ENCODE measurements around the gene SPA17. TPM values are rescaled to one million over a fixed set of nuclear protein-coding genes. Genes with fewer than 3 reads are reported as not detected.
A peak's percentile ranks its signal among the peaks of the same experiment; 100 is the strongest.

Gene SPA17
- total RNA-seq, 1 experiment from 2014 or later: 4.2 TPM

DNA sequence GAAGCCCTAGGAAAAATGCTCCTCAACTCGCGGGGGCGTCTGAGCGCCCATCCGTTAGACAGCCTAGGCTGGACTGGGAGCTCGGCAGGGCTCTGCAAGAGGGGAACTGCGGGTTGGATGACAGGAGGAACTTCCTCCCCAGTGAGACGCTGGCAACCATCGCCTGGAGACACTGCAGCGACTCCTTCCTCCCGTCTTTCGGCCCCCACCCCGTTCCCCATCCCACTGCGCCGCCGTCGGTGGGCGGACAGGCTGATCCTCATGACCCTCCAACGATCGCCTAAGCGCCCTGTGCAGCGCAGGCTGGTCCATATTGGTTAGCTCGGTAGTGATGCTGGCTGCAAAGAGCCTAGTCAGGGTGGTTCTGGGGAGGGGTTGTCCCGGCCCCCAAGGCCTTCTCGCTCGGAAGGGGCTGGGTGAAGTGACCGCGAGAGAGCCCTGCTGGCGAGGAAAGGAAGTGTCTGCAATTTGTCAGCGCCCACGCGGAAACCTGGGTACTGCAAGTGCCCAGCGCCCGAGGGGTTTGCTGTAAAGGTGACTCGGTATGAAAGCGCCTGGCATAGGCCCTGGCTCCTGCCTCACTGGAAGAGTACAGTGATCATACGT is 66.7 kb downstream of the SPA17 start:
- H3K27ac Mint-ChIP-seq (ENCODE audit: unreplicated experiment): no peak overlapping the region
- no TSS peak for BruUV-seq (replicated peaks)
- peaks cover 6% of the 10 kb centered on the region for H3K4me1 Mint-ChIP-seq (ENCODE audit: low read depth, unreplicated experiment)
- Histone ChIP-seq H3K4me3 (ENCODE audit: low read depth, low read length) (peak overlapping the region; percentile 62), H3K36me3 (ENCODE audit: control insufficient read depth, insufficient read depth, low read length) (no peaks in the 10 kb centered on the region), H3K27me3 (replicated peaks; ENCODE audit: control insufficient read depth, insufficient read depth, low read length) (peaks cover 8% of the 10 kb centered on the region), H3K9me3 (no peaks in the 10 kb centered on the region), H3K4me1 (peaks cover 6% of the 10 kb centered on the region)
- H3K36me3 Mint-ChIP-seq (ENCODE audit: insufficient read depth, unreplicated experiment): peaks cover 4% of the 10 kb centered on the region
- intact Hi-C loops (cut with micrococcal nuclease; ENCODE audit: unreplicated experiment): loop anchor here (1.0 kb wide), 1 partner anchor 71 kb away; no protein-coding TSS in a partner anchor
- TF ChIP-seq, protein P1, sequence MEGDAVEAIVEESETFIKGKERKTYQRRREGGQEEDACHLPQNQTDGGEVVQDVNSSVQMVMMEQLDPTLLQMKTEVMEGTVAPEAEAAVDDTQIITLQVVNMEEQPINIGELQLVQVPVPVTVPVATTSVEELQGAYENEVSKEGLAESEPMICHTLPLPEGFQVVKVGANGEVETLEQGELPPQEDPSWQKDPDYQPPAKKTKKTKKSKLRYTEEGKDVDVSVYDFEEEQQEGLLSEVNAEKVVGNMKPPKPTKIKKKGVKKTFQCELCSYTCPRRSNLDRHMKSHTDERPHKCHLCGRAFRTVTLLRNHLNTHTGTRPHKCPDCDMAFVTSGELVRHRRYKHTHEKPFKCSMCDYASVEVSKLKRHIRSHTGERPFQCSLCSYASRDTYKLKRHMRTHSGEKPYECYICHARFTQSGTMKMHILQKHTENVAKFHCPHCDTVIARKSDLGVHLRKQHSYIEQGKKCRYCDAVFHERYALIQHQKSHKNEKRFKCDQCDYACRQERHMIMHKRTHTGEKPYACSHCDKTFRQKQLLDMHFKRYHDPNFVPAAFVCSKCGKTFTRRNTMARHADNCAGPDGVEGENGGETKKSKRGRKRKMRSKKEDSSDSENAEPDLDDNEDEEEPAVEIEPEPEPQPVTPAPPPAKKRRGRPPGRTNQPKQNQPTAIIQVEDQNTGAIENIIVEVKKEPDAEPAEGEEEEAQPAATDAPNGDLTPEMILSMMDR (IDR thresholded peaks at IDR 0.05; ENCODE audit: insufficient read depth in 1 of 2, low read depth in 1 of 2, low read length in 1 of 2, severe bottlenecking in 1 of 2, unreplicated experiment in 1 of 2): peak; percentile 49 to 61
- peak overlapping the region; percentile 65 for H3K4me3 Mint-ChIP-seq (ENCODE audit: unreplicated experiment)
- DNase-seq: peak in 1 of 2 experiments; percentile 61
- ChIA-PET CTCF (interaction anchor here (0.7 to 2.1 kb wide), 10 partner anchors 14 to 136 kb away, joined by 3 to 12 read pairs (median 8); no protein-coding TSS in a partner anchor), POLR2A (interaction anchor here (0.6 kb wide), 1 partner anchor 67 kb away, joined by 4 read pairs; the partner anchor contains the start of genes SIAE and SPA17)
- no peaks in the 10 kb centered on the region for H3K9me3 Mint-ChIP-seq (ENCODE audit: unreplicated experiment)
- peaks cover 35% of the 10 kb centered on the region for H3K27me3 Mint-ChIP-seq (ENCODE audit: insufficient read depth, unreplicated experiment)

- Mint-ChIP-seq H3K9me3 (ENCODE audit: unreplicated experiment) (no peaks in the 10 kb centered on the region), H3K4me3 (ENCODE audit: unreplicated experiment) (no peak overlapping the region), H3K4me1 (ENCODE audit: low read depth, unreplicated experiment) (peaks cover 6% of the 10 kb centered on the region), H3K36me3 (ENCODE audit: insufficient read depth, unreplicated experiment) (peaks cover 9% of the 10 kb centered on the region), H3K27me3 (ENCODE audit: insufficient read depth, unreplicated experiment) (peaks cover 20% of the 10 kb centered on the region), H3K27ac (ENCODE audit: unreplicated experiment) (no peak overlapping the region)
- peaks cover 8% of the 10 kb centered on the region for H3K27me3 ChIP-seq (replicated peaks; ENCODE audit: control insufficient read depth, insufficient read depth, low read length)
- no peak for DNase-seq
- H3K9me3 ChIP-seq: no peaks in the 10 kb centered on the region
- ChIA-PET POLR2A (no interaction called here), CTCF (interaction anchor here (0.5 to 0.6 kb wide), 3 partner anchors 21 to 565 kb away, joined by 3 to 4 read pairs (median 3); no protein-coding TSS in a partner anchor)
- H3K4me3 ChIP-seq (ENCODE audit: low read depth, low read length): no peak overlapping the region
- H3K4me1 ChIP-seq: peaks cover 12% of the 10 kb centered on the region
- TF ChIP-seq, protein P1 (IDR thresholded peaks at IDR 0.05; ENCODE audit: insufficient read depth in 1 of 2, low read depth in 1 of 2, low read length in 1 of 2, severe bottlenecking in 1 of 2, unreplicated experiment in 1 of 2): no peak
- no TSS peak for BruUV-seq (replicated peaks)
- no peaks in the 10 kb centered on the region for H3K36me3 ChIP-seq (ENCODE audit: control insufficient read depth, insufficient read depth, low read length)
- intact Hi-C loops (cut with micrococcal nuclease; ENCODE audit: unreplicated experiment): no loop called here
These were observed 68.9 kb downstream of the SPA17 start for GRCh38 chr11:124742555-124742954.

- intact Hi-C loops (cut with micrococcal nuclease; ENCODE audit: unreplicated experiment): no loop called here
- POLR2A ChIA-PET: no interaction called here
- Histone ChIP-seq H3K4me1 (peaks cover 17% of the 10 kb centered on the region), H3K27me3 (replicated peaks; ENCODE audit: control insufficient read depth, insufficient read depth, low read length) (peaks cover 6% of the 10 kb centered on the region), H3K9me3 (no peaks in the 10 kb centered on the region), H3K36me3 (ENCODE audit: control insufficient read depth, insufficient read depth, low read length) (no peaks in the 10 kb centered on the region), H3K4me3 (ENCODE audit: low read depth, low read length) (no peak overlapping the region)
- Mint-ChIP-seq H3K36me3 (ENCODE audit: insufficient read depth, unreplicated experiment) (peaks cover 9% of the 10 kb centered on the region), H3K27ac (ENCODE audit: unreplicated experiment) (no peak overlapping the region), H3K9me3 (ENCODE audit: unreplicated experiment) (no peaks in the 10 kb centered on the region), H3K4me1 (ENCODE audit: low read depth, unreplicated experiment) (peaks cover 9% of the 10 kb centered on the region), H3K4me3 (ENCODE audit: unreplicated experiment) (no peak overlapping the region), H3K27me3 (ENCODE audit: insufficient read depth, unreplicated experiment) (peaks cover 20% of the 10 kb centered on the region)
- no peak for DNase-seq
- no TSS peak for BruUV-seq (replicated peaks)
- TF ChIP-seq, protein P1 (IDR thresholded peaks at IDR 0.05; ENCODE audit: insufficient read depth in 1 of 2, low read depth in 1 of 2, low read length in 1 of 2, severe bottlenecking in 1 of 2, unreplicated experiment in 1 of 2): no peak
- CTCF ChIA-PET: interaction anchor here (0.5 to 1.6 kb wide), 2 partner anchors 16 to 20 kb away, joined by 3 to 5 read pairs; no protein-coding TSS in a partner anchor
These were observed 69.3 kb downstream of the SPA17 start for GRCh38 chr11:124743050-124743449.

Data from Caco-2 (cell line).